Spleen (tissue), 3 donors: ENCODE data around the gene MRC1.

ENCODE experiments used
- POLR2A ChIP-seq, 3 donors: fragments of 450-650 bp; IDR thresholded peaks; one replicate each; pipeline ENCODE4 v1.5.1; 2017; ENCODE audit warnings: antibody characterized with exemption in 3 of 3, mild to moderate bottlenecking in 1 of 3
- POLR2AphosphoS5 ChIP-seq, 3 donors: sonication (generic); formaldehyde crosslinking; IDR thresholded peaks; one replicate each; pipeline ENCODE4 v1.5.1; 2017; ENCODE audit warnings: antibody characterized with exemption in 3 of 3

- no peak for TF ChIP-seq POLR2A (IDR thresholded peaks at IDR 0.05)
- TF ChIP-seq POLR2AphosphoS5 (IDR thresholded peaks at IDR 0.05) = no peak
Measured at GRCh38 chr10:17888189-17888588, 79.0 kb downstream of the MRC1 start.
